GM18909 (cell line): Measurements from ENCODE around the gene PRDM16.

Source experiments
- ATAC-seq: cut with Tn5 transposase; IDR thresholded peaks from one replicate; pipeline ENCODE4 v1.9.1; 2021; ENCODE audit warnings: mild to moderate bottlenecking; ENCODE audit not compliant: unreplicated experiment, poor library complexity

PRDM16 gene

DNA sequence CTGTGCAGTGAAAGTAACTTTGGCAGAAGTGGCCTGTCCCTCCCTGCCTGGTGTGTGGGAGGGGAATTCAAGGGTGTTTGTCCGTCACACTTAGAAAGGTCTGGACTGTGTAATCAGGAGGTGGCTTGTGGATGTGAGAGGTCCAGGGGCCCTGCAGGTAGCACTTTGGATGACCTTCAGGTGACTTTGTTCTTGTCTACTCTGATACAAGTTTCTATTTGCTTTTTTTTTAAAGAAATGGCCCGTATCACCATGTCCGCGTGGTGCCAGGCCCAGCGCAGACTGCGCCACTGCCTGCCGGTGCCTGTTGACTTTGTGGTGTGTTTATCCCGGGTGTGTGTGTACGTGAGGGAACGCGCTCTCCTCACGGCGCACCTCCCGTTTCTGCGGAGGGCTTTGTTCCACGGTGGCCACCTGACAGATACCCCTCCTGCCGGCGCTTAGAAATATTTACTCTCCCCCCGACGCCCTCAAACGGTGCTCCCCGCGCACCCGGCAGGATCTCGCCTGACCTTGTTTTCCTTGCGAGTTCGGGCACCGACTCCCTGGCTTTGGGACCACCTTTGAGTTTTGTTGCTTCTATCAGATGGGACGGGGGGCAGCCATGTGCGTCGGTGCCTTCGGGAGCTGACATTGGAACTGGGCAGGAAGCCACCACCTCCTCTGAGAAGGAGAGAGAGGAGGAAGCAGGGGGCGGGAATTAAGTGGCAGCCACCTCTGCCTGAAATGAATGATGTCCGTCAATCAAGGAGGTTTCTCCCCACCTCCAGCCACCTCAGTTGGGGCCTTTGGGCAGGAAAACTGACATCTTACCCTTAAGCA is 119.4 kb downstream of the PRDM16 start:
- ATAC-seq, result no peak

GRCh38 chr1:3190256-3191041 is 121.4 kb downstream of the PRDM16 start:
- ATAC-seq, result no peak

GRCh38 chr1:3192361-3192760 is 123.4 kb downstream of the PRDM16 start:
- no peak for ATAC-seq

DNA sequence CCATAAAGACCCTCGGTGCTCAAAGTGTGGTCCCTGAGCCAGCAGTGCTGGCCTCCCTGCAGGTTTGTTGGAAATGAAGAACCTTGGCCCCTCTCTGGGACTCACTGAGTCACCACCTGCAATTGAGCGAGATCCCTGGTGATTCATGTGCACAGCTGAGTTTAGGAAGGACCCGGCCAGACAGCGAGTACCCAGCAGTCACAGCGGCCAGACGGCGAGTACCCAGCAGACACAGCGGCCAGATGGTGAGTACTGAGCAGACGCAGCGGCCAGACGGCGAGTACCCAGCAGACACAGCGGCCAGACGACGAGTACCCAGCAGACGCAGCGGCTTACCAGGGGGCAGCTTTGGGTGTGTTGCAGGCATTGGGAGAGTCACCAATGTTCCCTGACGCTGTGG is 123.8 kb downstream of the PRDM16 start:
- no peak for ATAC-seq

GRCh38 chr1:3193811-3194210 is 124.8 kb downstream of the PRDM16 start:
- ATAC-seq, result no peak

DNA sequence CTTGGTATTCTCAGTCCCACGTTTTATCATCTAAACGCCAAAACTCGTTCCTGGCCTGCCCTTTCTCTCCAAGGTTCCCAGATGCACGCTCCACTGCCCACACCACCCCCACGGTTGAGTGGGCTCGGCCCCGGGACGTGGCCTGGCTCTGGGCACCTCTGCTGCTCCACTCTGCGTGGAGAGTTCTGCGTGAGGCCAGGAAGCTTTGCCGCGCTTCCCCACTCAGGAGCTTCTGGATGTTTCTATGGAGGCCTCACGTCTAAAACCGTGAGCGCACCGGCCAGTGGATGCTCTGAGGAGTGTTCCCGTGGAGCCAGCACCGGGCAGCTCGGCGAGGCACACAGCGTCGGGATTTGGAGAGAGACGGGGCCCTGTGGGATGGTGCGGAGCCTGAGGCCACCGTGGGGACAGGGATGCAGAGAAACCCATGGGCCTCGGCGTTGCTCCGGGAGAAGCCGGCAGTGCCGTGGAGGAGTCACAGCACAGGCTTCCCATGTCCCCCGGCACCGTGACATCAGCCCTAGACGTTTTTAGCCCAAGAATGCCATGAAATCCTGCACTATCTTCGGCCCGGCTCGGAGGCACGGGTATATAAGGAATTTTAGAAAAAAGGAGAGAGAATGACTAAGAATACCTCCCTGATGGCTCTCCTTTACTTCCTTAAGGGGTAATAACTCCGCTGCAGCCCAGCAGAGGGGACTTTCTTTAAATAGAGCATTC is 125.9 kb downstream of the PRDM16 start:
- no peak for ATAC-seq

GRCh38 chr1:3195480-3195815 is 126.4 kb downstream of the PRDM16 start:
- no peak for ATAC-seq

GRCh38 chr1:3195966-3196515 is 127.0 kb downstream of the PRDM16 start:
- no peak for ATAC-seq

- no peak for ATAC-seq
Observed at GRCh38 chr1:3196577-3197245, 127.7 kb downstream of the PRDM16 start.

GRCh38 chr1:3197781-3198316 is 128.8 kb downstream of the PRDM16 start:
- ATAC-seq, result no peak

GRCh38 chr1:3198371-3199271 is 129.6 kb downstream of the PRDM16 start:
- ATAC-seq, result no peak

GRCh38 chr1:3204725-3205124 is 135.7 kb downstream of the PRDM16 start:
- ATAC-seq, result no peak

- no peak for ATAC-seq
Observed at GRCh38 chr1:3205815-3206214, 136.8 kb downstream of the PRDM16 start.

- ATAC-seq, result no peak
Observed at GRCh38 chr1:3206696-3207095, 137.7 kb downstream of the PRDM16 start.

GRCh38 chr1:3207217-3207848 is 138.3 kb downstream of the PRDM16 start:
- ATAC-seq, result no peak

GRCh38 chr1:3208819-3209200 is 139.8 kb downstream of the PRDM16 start:
- ATAC-seq, result no peak

DNA sequence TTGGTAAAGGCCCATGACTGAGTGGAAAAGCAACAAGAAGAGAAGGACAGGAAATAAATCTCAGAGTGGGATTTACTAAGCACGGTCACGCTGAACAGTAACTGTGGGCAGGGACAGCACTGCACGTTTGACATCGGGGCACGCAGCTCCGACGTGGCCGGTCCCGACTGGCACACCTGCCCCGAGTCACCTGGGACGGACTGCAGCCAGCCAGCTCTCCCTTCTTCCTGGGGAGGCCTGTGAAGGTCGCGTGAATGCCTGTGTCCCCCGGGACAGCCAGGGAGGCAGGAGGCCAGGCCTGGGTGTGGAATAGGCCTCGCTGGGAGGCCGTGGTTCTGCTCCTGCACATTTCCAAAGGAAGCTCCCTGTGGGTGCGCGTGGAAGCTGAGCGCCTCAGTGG is 140.2 kb downstream of the PRDM16 start:
- no peak for ATAC-seq

DNA sequence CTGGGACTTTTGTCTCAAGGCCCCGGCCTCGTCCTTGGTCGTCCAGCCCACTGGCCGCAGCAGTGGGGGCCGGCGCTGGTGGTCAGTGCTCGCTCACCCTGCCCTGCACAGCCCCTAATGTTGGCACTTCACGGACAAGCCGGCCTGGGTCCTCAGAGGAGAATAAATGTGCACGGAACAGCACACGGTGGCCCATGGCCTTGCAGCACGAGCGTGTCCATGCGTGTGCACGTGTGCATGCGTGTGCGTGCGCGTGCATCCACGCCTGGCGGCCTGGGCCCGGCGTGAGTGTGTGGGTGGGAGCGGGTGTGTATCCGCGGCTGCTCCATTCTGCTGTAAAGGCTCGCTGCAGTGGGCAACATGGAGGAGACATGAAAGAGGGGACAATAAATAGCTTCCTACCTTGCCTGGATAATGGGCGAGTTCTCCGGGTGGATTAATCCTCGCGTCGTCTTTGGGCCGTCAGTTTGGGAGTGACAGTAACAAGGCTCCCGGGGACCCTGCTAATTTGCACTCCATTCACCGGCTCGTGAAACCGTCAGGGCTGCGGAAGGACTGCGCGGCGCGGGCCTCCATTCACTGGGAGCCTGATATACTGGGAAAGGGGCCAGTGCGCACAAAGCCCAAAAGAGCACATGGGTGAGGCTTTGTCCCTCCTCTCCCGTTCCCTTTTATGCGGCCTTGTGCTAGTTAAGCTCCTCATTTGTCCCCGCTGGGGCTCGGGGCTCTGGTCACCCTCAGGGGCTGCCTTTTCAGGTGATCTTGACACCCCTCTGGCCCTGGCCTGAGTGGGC is 142.8 kb downstream of the PRDM16 start:
- ATAC-seq, result no peak
